AG09309 (cell line): ENCODE measurements around the gene KCTD19.
"Not testable (repeated sequence)": the region's sequence is repeated elsewhere in the genome, so short reads cannot be mapped to it uniquely, and the experiment has no call there.

Experiments
- DNase-seq: peaks from one replicate; pipeline ENCODE4 v3.0.0-alpha.2; 2010; ENCODE audit warnings: low read depth
- H3K4me3 ChIP-seq: 2 replicates; pipeline ENCODE4 v1.5.1; 2011; ENCODE audit warnings: mild to moderate bottlenecking, low read depth, low read length, moderate library complexity; ENCODE audit not compliant: control insufficient read depth
- CTCF ChIP-seq: IDR thresholded peaks from 2 replicates; pipeline ENCODE4 v1.5.1; 2011; ENCODE audit warnings: mild to moderate bottlenecking, low read depth, low read length, inconsistent platforms; ENCODE audit not compliant: insufficient read depth, control insufficient read depth; ENCODE audit errors: missing control alignments

The KCTD19 gene

GRCh38 chr16:67326472-67327309 is at the start of gene KCTD19, which contains the start of gene LRRC36:
Gene KCTD19 (minus strand): TSS chr16:67326741. CDS start chr16:67326707, 34 bp downstream.
Gene LRRC36 (plus strand): TSS chr16:67326815. CDS start chr16:67326863, 48 bp downstream.
- DNase-seq, result no peak
- peak within 1 kb of the TSS; percentile 34 for H3K4me3 ChIP-seq
- TF ChIP-seq CTCF, result peak; percentile 40

DNA sequence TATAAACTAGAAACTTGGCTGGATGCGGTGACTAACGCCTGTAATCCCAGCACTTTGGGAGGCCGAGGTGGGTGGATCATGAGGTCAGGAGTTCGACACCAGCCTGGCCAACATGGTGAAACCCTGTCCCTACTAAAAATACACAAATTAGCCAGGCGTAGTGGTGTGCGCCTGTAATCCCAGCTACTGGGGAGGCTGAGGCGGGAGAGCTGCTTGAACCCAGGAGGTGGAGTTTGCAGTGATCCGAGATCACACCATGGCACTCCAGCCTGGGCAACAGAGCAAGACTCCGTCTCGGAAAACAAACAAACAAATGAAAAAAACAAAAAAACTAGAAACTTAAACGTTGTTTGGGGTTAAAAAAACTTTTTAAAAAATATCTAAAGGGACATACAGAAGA is 49.5 kb upstream of the KCTD19 start:
- DNase-seq, result not testable (repeated sequence)

DNA sequence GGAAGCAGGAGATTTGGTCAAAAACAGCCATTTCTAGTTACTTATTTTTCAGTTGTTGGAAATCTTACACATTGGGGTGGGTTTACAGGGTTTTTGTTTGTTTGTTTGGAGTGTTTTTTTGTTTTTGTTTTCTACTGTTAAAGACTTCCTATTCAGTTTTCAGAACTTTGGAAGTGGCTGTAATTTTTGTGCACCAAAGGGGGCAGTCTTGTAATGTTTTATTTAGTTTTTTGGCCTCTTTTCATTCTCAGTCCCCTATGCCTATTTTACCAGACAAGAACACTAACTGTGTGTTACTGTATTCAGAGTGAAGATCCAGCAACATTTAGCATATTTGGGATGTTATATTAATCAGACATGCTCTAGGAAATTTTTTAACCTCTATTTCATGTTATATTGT is 46.1 kb upstream of the KCTD19 start:
- DNase-seq, result no peak
- H3K4me3 ChIP-seq, result no peak overlapping the region
- peak; percentile 54 for TF ChIP-seq CTCF

More for the DNA sequence above, 49.5 kb upstream of the KCTD19 start:
- H3K4me3 ChIP-seq, result not testable (repeated sequence)

- no peak overlapping the region for H3K4me3 ChIP-seq
- DNase-seq, result no peak
- TF ChIP-seq CTCF, result no peak
Observed at GRCh38 chr16:67370661-67371060, 44.1 kb upstream of the KCTD19 start.

DNA sequence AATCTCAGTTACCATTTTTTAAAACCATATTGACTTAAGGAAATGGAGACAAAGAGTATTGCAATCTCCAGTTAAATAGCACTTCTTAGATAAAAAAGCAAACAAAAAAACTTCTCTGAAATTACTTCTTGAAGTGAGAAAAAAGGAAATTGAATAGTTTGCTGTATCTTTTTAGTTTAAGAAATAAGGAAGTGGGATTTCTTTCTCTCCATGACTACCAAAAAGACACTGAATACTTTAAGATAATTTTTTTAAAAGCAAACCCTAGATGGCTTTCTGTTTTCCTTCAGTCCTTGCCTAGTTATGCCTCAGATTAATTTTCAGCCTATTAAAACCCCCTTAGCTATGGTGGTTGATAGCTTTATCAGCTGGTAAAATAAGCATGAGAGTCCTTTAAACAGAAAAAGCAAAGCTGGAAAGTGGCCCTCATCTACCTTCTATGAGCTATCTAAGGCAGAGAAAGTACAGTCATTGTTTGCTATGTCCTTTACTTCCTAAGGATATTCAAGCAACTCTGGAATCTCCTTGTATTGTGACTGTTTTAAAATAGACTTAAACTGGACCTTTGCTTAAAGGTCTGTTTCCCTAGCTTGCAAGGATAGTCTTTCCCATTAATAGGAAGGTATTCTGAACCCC is 38.2 kb upstream of the KCTD19 start:
- H3K4me3 ChIP-seq, result no peak overlapping the region
- DNase-seq, result no peak
- TF ChIP-seq CTCF, result no peak

DNA sequence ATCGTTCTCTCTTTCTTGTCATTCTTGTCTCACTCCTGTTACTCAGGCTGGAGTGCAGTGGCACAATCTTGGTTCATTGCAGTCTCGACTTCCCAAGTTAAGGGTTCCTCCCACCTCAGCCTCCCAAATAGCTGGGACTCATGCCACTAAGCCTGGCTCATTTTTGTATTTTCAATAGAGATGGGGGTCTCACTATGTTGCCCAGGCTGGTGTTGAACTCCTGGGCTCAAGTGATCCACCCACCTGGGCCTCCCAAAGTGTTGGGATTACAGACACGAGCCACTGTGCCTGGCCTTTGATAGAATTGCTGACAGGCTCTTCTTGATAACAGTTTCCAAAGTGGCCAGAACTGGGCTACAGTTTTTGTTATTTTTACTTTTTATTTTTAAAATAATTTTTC is 34.5 kb upstream of the KCTD19 start:
- H3K4me3 ChIP-seq, result no peak overlapping the region
- no peak for TF ChIP-seq CTCF
- DNase-seq, result no peak

DNA sequence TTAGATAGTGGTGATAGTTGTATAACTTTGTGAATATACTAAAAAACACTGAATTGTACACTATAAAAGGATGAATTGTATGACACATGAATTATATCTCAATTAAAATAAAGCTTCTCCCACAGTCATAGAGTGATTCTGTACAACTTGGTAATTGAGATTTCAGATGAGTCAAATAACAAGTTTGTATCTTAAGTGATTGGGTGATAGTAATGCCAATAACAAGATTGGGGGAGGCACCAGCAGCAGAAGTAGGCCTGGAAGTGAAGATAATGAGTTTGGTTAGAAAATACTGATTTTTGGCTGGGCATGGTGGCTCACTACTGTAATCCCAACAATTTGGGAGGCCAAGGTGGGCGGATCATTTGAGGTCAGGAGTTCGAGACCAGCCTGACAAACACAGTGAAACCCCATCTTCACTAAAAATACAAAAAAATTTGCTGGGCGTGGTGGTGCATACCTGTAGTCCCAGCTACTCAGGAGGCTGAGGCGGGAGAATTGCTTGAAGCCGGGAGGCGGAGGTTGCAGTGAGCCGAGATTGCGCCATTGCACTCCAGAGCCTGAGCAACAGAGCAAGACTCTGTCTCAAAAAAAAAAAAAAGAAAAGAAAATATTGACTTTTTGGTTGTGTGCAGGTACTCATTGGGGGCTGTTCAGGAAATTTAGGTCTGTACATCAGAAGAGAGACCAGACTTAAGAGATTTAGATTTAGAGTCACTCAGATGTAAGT is 33.2 kb upstream of the KCTD19 start:
- DNase-seq, H3K4me3 ChIP-seq: not testable (repeated sequence)
